ENCODE measurements around the gene XAGE1A.
"Not testable (repeated sequence)": the region's sequence is repeated elsewhere in the genome, so short reads cannot be mapped to it uniquely, and the experiment has no call there.

The XAGE1A gene

DNA sequence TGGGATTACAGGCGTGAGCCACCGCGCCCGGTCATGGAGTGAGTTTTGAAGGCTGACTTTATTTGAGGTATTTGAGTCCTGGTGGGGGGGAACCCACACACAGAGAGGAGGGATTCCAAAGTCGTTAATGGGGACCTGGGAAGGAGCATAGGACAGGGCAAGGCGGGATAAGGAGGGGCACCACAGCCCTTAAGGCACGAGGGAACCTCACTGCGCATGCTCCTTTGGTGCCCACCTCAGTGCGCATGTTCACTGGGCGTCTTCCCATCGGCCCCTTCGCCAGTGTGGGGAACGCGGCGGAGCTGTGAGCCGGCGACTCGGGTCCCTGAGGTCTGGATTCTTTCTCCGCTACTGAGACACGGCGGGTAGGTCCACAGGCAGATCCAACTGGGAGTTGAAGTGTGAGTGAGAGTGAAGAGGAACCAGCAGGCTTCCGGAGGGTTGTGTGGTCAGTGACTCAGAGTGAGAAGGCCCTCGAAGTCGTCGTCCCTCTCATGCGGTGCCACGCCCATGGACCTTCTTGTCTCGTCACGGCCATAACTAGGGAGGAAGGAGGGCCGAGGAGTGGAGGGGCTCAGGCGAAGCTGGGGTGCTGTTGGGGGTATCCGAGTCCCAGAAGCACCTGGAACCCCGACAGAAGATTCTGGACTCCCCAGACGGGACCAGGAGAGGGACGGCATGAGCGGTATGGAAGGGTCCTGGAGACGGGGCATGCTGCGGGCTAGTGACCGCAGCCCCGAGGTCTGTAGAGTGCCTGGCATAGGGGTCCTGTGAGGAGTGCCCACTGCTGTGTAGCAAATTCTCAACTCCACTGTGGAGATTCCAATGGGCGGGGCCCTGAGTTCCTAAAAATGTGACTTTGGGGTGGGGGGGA lies at the start of gene XAGE1A:
XAGE1A (plus strand) TSS at position 264 of the 874 bp plus-strand sequence. CDS start 1,554 bp downstream, outside the sequence.
- H3K4me3 ChIP-seq (ENCODE audit: low read depth, low read length); DNase-seq (ENCODE audit: low read depth); in situ Hi-C loops (cut with HindIII; ENCODE audit: low sequenced_read_pairs): not testable (repeated sequence)

GRCh38 chrX:52452031-52452430 lies 43.6 kb upstream of the XAGE1A start:
- H3K4me3 ChIP-seq (ENCODE audit: low read depth, low read length); in situ Hi-C loops (cut with HindIII; ENCODE audit: low sequenced_read_pairs); DNase-seq (ENCODE audit: low read depth): not testable (repeated sequence)

- in situ Hi-C loops (cut with HindIII; ENCODE audit: low sequenced_read_pairs); DNase-seq (ENCODE audit: low read depth); H3K4me3 ChIP-seq (ENCODE audit: low read depth, low read length): not testable (repeated sequence)
Observed at GRCh38 chrX:52471301-52471700, 24.3 kb upstream of the XAGE1A start.

DNA sequence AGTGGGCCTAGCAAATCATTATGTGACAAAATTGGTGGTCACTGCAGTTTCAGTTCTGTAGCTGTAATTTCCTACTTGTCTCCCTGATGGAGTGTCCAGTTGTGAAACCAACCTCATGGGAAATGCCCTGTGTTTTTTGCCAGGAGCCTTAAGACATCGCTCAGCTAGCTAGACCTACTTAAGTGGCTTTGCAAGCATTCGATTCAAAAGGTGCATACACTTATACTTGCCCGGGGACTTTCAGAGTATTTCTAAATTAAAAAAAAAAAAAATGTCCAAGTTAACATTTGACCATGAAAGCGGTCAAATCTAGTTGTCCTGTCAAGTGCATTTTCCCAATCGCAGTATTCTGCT lies 788 bp downstream of the XAGE1A start:
- in situ Hi-C loops (cut with HindIII; ENCODE audit: low sequenced_read_pairs); H3K4me3 ChIP-seq (ENCODE audit: low read depth, low read length); DNase-seq (ENCODE audit: low read depth): not testable (repeated sequence)

- DNase-seq (ENCODE audit: low read depth); in situ Hi-C loops (cut with HindIII; ENCODE audit: low sequenced_read_pairs); H3K4me3 ChIP-seq (ENCODE audit: low read depth, low read length): not testable (repeated sequence)
Observed at GRCh38 chrX:52501362-52501761, 5.8 kb downstream of the XAGE1A start.

GRCh38 chrX:52504551-52504950 lies 8.9 kb downstream of the XAGE1A start:
- in situ Hi-C loops (cut with HindIII; ENCODE audit: low sequenced_read_pairs), result no loop called here
- no peak for TF ChIP-seq CTCF (IDR thresholded peaks at IDR 0.05; ENCODE audit: low read depth, low read length, missing control alignments)
- no peak overlapping the region for H3K4me3 ChIP-seq (ENCODE audit: low read depth, low read length)
- no peak for DNase-seq (ENCODE audit: low read depth)

DNA sequence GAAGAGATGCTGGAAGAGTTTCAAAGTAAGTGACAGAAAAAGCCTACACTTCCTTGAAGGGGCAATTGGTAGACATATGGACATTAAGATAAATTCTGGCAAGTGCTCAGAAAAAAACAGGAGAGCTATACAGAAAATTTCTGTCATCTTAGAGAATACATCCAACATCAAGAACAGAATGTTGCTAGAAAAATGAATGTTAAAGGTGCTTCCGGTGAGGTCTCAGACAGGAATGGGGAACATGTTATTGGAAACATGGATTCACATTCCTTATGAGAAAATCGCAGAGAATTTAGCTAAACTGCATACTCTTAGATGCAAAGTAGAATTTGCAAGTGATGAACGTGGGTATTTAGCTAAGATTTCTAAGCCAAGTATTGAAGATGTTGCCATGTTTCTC lies 11.7 kb downstream of the XAGE1A start:
- in situ Hi-C loops (cut with HindIII; ENCODE audit: low sequenced_read_pairs), result no loop called here
- no peak for TF ChIP-seq CTCF (IDR thresholded peaks at IDR 0.05; ENCODE audit: low read depth, low read length, missing control alignments)

DNA sequence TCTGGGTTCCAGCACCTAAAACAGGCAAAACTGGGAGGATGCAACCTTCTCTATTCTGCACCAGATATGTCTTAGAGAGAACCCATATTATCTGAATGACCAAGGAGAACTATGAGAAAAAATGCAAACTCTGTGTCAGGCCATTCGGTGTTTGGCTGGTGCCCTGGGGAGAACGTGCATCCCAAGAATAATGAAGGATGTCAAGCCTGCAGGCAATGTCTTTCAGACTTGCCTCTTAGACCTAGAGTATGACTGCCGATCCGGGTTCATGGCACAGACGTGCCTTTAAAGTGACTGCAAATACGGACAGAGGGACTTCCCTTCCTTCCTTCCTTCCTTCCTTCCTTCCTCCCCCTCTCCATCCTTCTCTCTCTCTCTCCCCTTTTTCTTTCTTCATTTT lies 14.3 kb downstream of the XAGE1A start:
- in situ Hi-C loops (cut with HindIII; ENCODE audit: low sequenced_read_pairs), result no loop called here
- no peak overlapping the region for H3K4me3 ChIP-seq (ENCODE audit: low read depth, low read length)
- DNase-seq (ENCODE audit: low read depth), result no peak
- TF ChIP-seq CTCF (IDR thresholded peaks at IDR 0.05; ENCODE audit: low read depth, low read length, missing control alignments), result no peak

More for the DNA sequence above, 11.7 kb downstream of the XAGE1A start:
- no peak overlapping the region for H3K4me3 ChIP-seq (ENCODE audit: low read depth, low read length)
- DNase-seq (ENCODE audit: low read depth), result no peak

DNA sequence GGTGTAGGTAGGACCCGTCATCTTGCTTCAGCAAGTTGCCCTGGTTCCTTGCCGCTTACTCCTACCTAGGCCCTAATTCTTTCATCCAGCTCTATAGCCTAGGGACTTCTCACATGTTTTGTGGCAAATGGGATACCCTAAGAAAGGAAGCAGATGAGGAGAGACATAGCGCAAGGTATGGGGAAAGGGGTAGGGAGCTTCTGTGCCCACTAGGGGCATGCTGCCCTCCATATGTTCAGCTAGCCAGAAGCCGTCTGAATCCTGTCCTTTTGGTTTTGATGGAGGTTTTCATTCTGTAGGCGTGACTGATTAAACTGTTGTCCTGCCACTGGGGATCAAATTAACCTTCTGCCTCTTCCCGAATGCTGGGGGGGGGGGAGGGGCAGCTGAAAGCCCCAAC lies 15.5 kb downstream of the XAGE1A start:
- DNase-seq (ENCODE audit: low read depth); in situ Hi-C loops (cut with HindIII; ENCODE audit: low sequenced_read_pairs); H3K4me3 ChIP-seq (ENCODE audit: low read depth, low read length): not testable (repeated sequence)

DNA sequence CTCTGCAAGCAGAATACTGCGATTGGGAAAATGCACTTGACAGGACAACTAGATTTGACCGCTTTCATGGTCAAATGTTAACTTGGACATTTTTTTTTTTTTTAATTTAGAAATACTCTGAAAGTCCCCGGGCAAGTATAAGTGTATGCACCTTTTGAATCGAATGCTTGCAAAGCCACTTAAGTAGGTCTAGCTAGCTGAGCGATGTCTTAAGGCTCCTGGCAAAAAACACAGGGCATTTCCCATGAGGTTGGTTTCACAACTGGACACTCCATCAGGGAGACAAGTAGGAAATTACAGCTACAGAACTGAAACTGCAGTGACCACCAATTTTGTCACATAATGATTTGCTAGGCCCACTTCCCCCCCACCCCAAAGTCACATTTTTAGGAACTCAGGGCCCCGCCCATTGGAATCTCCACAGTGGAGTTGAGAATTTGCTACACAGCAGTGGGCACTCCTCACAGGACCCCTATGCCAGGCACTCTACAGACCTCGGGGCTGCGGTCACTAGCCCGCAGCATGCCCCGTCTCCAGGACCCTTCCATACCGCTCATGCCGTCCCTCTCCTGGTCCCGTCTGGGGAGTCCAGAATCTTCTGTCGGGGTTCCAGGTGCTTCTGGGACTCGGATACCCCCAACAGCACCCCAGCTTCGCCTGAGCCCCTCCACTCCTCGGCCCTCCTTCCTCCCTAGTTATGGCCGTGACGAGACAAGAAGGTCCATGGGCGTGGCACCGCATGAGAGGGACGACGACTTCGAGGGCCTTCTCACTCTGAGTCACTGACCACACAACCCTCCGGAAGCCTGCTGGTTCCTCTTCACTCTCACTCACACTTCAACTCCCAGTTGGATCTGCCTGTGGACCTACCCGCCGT lies 20.7 kb downstream of the XAGE1A start:
- DNase-seq (ENCODE audit: low read depth); H3K4me3 ChIP-seq (ENCODE audit: low read depth, low read length); in situ Hi-C loops (cut with HindIII; ENCODE audit: low sequenced_read_pairs): not testable (repeated sequence)

DNA sequence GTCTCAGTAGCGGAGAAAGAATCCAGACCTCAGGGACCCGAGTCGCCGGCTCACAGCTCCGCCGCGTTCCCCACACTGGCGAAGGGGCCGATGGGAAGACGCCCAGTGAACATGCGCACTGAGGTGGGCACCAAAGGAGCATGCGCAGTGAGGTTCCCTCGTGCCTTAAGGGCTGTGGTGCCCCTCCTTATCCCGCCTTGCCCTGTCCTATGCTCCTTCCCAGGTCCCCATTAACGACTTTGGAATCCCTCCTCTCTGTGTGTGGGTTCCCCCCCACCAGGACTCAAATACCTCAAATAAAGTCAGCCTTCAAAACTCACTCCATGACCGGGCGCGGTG lies 21.3 kb downstream of the XAGE1A start, which contains the start of gene XAGE1B:
XAGE1B (minus strand) TSS at position 77 of the 339 bp plus-strand sequence. CDS start 1,536 bp downstream, outside the sequence.
- in situ Hi-C loops (cut with HindIII; ENCODE audit: low sequenced_read_pairs); H3K4me3 ChIP-seq (ENCODE audit: low read depth, low read length); DNase-seq (ENCODE audit: low read depth): not testable (repeated sequence)

GRCh38 chrX:52541051-52541450 lies 45.4 kb downstream of the XAGE1A start:
- H3K4me3 ChIP-seq (ENCODE audit: low read depth, low read length); DNase-seq (ENCODE audit: low read depth); in situ Hi-C loops (cut with HindIII; ENCODE audit: low sequenced_read_pairs): not testable (repeated sequence)

Measured in astrocyte of the cerebellum (primary cell).